PC-9 (cell line): ENCODE data around the gene THYN1. TPM values are rescaled to one million over a fixed set of nuclear protein-coding genes. Genes with fewer than 3 reads are reported as not detected.

Experiments used
- BruUV-seq: library from RNA; stranded (reverse); fragments of 400-500 nt; replicated peaks from 2 replicates; lab custom pipeline; 2021; lab: Mats Ljungman, UMichigan
- CTCF ChIA-PET: fragments of 300-600 bp; sonication (Branson Sonifier 250); formaldehyde crosslinking; loops from one replicate; lab custom pipeline; 2022; ENCODE audit warnings: antibody characterized with exemption; lab: Charles Lee
- POLR2A ChIA-PET: fragments of 300-600 bp; sonication (Branson Sonifier 250); formaldehyde crosslinking; loops from one replicate; lab custom pipeline; 2022; ENCODE audit warnings: antibody characterized with exemption; ENCODE audit not compliant: unreplicated experiment; lab: Charles Lee
- DNase-seq, 2 experiments: peaks; one replicate each; pipeline versions ENCODE4 v3.0.0 to v3.0.0-alpha.2; 2015 to 2022; ENCODE audit warnings: mixed read lengths in 1 of 2
- H2AFZ ChIP-seq: fragments of 200-600 bp; sonication (generic); 2 replicates; pipeline ENCODE4 v1.8.1; 2017; ENCODE audit warnings: antibody characterized with exemption
- H3F3A ChIP-seq: fragments of 200-600 bp; sonication (generic); 2 replicates; pipeline ENCODE4 v1.8.1; 2017; ENCODE audit warnings: antibody characterized with exemption, mild to moderate bottlenecking, low read depth; ENCODE audit not compliant: insufficient read depth
- H3K27ac ChIP-seq: fragments of 200-600 bp; sonication (generic); 2 replicates; pipeline ENCODE4 v1.6.1; 2016; ENCODE audit warnings: mixed run types
- H3K27me3 ChIP-seq: fragments of 200-600 bp; sonication (generic); 2 replicates; pipeline ENCODE4 v1.6.1; 2016; ENCODE audit warnings: low read depth, mixed run types; ENCODE audit not compliant: insufficient read depth
- H3K36me3 ChIP-seq: fragments of 200-600 bp; sonication (generic); 2 replicates; pipeline ENCODE4 v1.6.1; 2016; ENCODE audit warnings: low read depth, mixed run types
- H3K4me1 ChIP-seq: fragments of 200-600 bp; sonication (generic); replicated peaks from 2 replicates; pipeline ENCODE4 v1.6.1; 2016; ENCODE audit warnings: mixed run types; ENCODE audit not compliant: insufficient read depth
- H3K4me2 ChIP-seq: fragments of 200-600 bp; sonication (generic); 2 replicates; pipeline ENCODE4 v1.6.1; 2017; ENCODE audit warnings: mixed run types
- H3K4me3 ChIP-seq: fragments of 200-600 bp; sonication (generic); 2 replicates; pipeline ENCODE4 v1.6.1; 2016; ENCODE audit warnings: mixed run types
- H3K79me2 ChIP-seq: fragments of 200-600 bp; sonication (generic); 2 replicates; pipeline ENCODE4 v1.6.1; 2017; ENCODE audit warnings: low read depth, mixed run types
- H3K9me2 ChIP-seq: fragments of 200-600 bp; sonication (generic); 2 replicates; pipeline ENCODE4 v1.8.1; 2017; ENCODE audit warnings: mild to moderate bottlenecking; ENCODE audit not compliant: insufficient read depth
- H3K9me3 ChIP-seq: fragments of 200-600 bp; sonication (generic); 2 replicates; pipeline ENCODE4 v1.8.1; 2016; ENCODE audit warnings: low read depth; ENCODE audit not compliant: insufficient read depth
- H4K20me1 ChIP-seq: fragments of 200-600 bp; sonication (generic); 2 replicates; pipeline ENCODE4 v1.8.1; 2017; ENCODE audit not compliant: insufficient read depth
- CTCF ChIP-seq: fragments of 200-600 bp; sonication (generic); conservative IDR thresholded peaks from 2 replicates; pipeline ENCODE4 v1.6.1; 2017; ENCODE audit warnings: mixed run types, antibody characterized with exemption, mild to moderate bottlenecking, moderate library complexity
- EZH2 ChIP-seq: fragments of 200-600 bp; sonication (generic); IDR thresholded peaks from 2 replicates; pipeline ENCODE4 v1.8.0; 2017; ENCODE audit warnings: antibody characterized with exemption, low read depth
- intact Hi-C: fragments of 100-400 bp; cut with micrococcal nuclease; formaldehyde crosslinking; loops from one replicate; pipeline ENCODE4 v1.10.0; 2022; ENCODE audit not compliant: unreplicated experiment
- total RNA-seq: library from RNA; stranded (reverse); gene quantifications from 2 replicates; pipeline ENCODE4 v1.2.3, GENCODE V29; 2021

Gene THYN1
- total RNA-seq, 1 experiment from 2014 or later: 29.8 TPM

DNA sequence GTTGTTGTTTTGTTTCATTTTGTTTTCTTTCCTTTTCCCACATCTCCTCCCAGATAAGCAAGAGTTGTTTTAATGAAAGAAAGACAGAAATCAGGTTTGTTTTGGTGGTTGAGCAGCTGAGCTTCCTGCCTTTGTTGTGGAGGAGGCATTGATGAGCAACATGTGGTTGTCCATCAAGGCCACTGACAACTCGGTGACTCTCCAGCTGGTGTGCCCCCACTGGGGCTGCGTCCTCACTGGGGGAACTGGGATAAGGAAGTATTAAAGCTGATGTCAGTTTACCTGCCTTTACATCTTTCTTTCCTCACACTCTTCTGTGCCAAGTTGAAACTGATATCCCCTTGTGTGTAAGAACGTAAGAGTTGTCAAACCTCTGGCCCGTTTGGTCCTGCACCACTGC is 22.8 kb downstream of the THYN1 start:
- DNase-seq: no peak
- no peaks in the 10 kb centered on the region for H3F3A ChIP-seq
- H3K9me3 ChIP-seq: no peaks in the 10 kb centered on the region
- POLR2A ChIA-PET: no interaction called here
- no peaks in the 10 kb centered on the region for H4K20me1 ChIP-seq
- peaks cover 26% of the 10 kb centered on the region; the same call in 1 of the 2 replicates for H3K79me2 ChIP-seq
- H3K9me2 ChIP-seq: no peaks in the 10 kb centered on the region
- no peaks in the 10 kb centered on the region for H3K36me3 ChIP-seq
- no peak for TF ChIP-seq CTCF
- H3K4me3 ChIP-seq: no peak overlapping the region
- intact Hi-C loops: no loop called here
- no peak overlapping the region for H3K27ac ChIP-seq
- CTCF ChIA-PET: no interaction called here
- H3K4me2 ChIP-seq: no peak overlapping the region
- peaks cover 10% of the 10 kb centered on the region; the same call in 1 of the 2 replicates for H3K4me1 ChIP-seq
- no peak overlapping the region for H2AFZ ChIP-seq
- H3K27me3 ChIP-seq: no peaks in the 10 kb centered on the region
- no TSS peak for BruUV-seq

DNA sequence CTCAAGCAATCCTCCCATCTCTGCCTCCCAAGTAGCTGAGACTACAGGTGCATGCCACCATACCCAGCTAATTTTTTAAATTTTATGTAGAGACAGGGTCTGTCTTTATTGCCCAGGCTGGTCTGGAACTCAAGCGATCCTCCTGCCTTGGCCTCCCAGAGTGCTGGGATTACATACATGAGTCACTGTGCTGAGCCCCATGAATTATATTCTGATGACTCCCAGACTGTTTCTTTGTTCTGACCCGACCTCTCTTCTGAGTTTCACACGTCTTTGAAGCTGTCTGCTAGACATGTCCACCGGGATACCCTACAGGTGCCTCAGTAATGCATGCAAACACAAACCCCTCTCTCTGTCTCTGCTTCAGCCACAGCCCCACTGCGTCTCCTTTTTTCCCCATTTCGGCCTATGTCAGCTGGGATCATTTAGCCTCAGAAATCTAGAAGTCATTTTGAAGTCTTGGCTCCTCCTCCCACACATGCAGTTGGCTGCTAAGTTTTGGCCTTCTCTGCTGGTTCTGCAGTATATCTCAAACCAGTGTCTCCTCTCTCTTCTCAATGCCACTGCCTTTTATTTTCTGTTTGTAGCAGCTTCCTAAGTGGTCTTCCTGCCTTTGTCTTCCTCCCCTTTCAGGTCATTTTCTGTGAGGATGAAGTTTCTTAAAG is 23.9 kb downstream of the THYN1 start:
- no peaks in the 10 kb centered on the region for H3K27me3 ChIP-seq
- no peak overlapping the region for H3K27ac ChIP-seq
- intact Hi-C loops: no loop called here
- DNase-seq: no peak
- no peak overlapping the region for H2AFZ ChIP-seq
- peaks cover 10% of the 10 kb centered on the region; the same call in 1 of the 2 replicates for H3K4me1 ChIP-seq
- TF ChIP-seq EZH2 (no peak), CTCF (no peak)
- H3K4me2 ChIP-seq: no peak overlapping the region
- no peaks in the 10 kb centered on the region for H3K9me2 ChIP-seq
- no peaks in the 10 kb centered on the region for H3K9me3 ChIP-seq
- CTCF ChIA-PET: no interaction called here
- H3F3A ChIP-seq: no peaks in the 10 kb centered on the region
- H3K79me2 ChIP-seq: peaks cover 28% of the 10 kb centered on the region; the same call in 1 of the 2 replicates
- H3K4me3 ChIP-seq: no peak overlapping the region
- POLR2A ChIA-PET: no interaction called here
- no peaks in the 10 kb centered on the region for H4K20me1 ChIP-seq
- H3K36me3 ChIP-seq: no peaks in the 10 kb centered on the region
- no TSS peak for BruUV-seq

DNA sequence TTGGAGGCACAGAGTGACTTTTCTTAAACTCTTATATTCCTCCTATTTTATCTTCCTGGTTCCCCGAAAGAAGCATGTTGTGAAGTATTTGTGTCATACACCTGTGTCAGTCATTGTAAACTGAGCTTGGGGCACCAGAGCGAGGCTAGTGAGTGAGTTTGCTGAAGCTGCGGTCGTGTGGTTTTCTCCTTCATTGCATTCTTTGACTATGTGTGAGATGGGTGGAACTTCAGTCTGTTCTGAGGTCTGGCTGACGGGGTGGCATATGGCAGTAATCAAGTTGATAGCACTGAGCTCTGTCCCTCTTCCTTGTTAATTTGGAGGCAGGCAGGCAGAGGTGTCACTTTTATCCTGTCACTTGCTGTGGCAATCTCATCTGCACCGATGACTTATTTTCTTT is 24.5 kb downstream of the THYN1 start:
- Histone ChIP-seq H3K9me3 (no peaks in the 10 kb centered on the region), H3K4me1 (peaks cover 10% of the 10 kb centered on the region; the same call in 1 of the 2 replicates), H2AFZ (no peak overlapping the region), H3K36me3 (no peaks in the 10 kb centered on the region), H3K79me2 (peaks cover 28% of the 10 kb centered on the region; the same call in 1 of the 2 replicates), H3F3A (no peaks in the 10 kb centered on the region), H4K20me1 (no peaks in the 10 kb centered on the region), H3K9me2 (no peaks in the 10 kb centered on the region), H3K27ac (no peak overlapping the region), H3K4me3 (no peak overlapping the region), H3K4me2 (no peak overlapping the region), H3K27me3 (no peaks in the 10 kb centered on the region)
- intact Hi-C loops: no loop called here
- BruUV-seq: no TSS peak
- POLR2A ChIA-PET: no interaction called here
- DNase-seq: no peak
- TF ChIP-seq EZH2 (no peak), CTCF (no peak)
- CTCF ChIA-PET: no interaction called here
